IMR-90 (cell line): ENCODE measurements around the gene GABPB1. TPM values are rescaled to one million over a fixed set of nuclear protein-coding genes. Genes with fewer than 3 reads are reported as not detected.

ENCODE experiments used
- ATAC-seq: fragments of 200-7000 bp; cut with Tn5 transposase; 2 replicates; pipeline ENCODE4 v1.9.1; 2020; ENCODE audit warnings: low read depth, mild to moderate bottlenecking, moderate library complexity
- BruUV-seq: library from RNA; stranded (reverse); fragments of 400-500 nt; replicated peaks from 2 replicates; lab custom pipeline; 2021; lab: Mats Ljungman, UMichigan
- CTCF ChIA-PET: fragments of 300-600 bp; formaldehyde crosslinking; extraction: SDS; loops from one replicate; lab custom pipeline; 2021; ENCODE audit warnings: antibody characterized with exemption; lab: Yijun Ruan, JAX
- POLR2A ChIA-PET: fragments of 300-600 bp; sonication (Branson Sonifier 250); formaldehyde crosslinking; loops from one replicate; lab custom pipeline; 2022; ENCODE audit warnings: antibody characterized with exemption; ENCODE audit not compliant: unreplicated experiment; lab: Charles Lee
- DNase-seq: peaks from one replicate; pipeline ENCODE4 v3.0.0; 2013
- H2AFZ ChIP-seq: replicated peaks from 2 replicates; pipeline ENCODE3; 2013; ENCODE audit warnings: low read length, mild to moderate bottlenecking; ENCODE audit not compliant: poor library complexity
- H2AK5ac ChIP-seq: 2 replicates; pipeline ENCODE4 v1.6.1; 2013; ENCODE audit warnings: low read depth, low read length, inconsistent platforms
- H2AK9ac ChIP-seq: replicated peaks from 2 replicates; pipeline ENCODE3; 2013; ENCODE audit warnings: mild to moderate bottlenecking, low read depth, low read length, moderate library complexity; ENCODE audit not compliant: poor library complexity
- H2BK120ac ChIP-seq: 2 replicates; pipeline ENCODE4 v1.6.1; 2013; ENCODE audit warnings: low read depth, low read length, inconsistent platforms
- H2BK15ac ChIP-seq: 3 replicates; pipeline ENCODE4 v1.6.1; 2013; ENCODE audit warnings: low read depth, low read length, inconsistent platforms
- H2BK20ac ChIP-seq: 2 replicates; pipeline ENCODE4 v1.6.1; 2013; ENCODE audit warnings: low read depth, mild to moderate bottlenecking, inconsistent platforms, low read length, moderate library complexity
- H2BK5ac ChIP-seq: 2 replicates; pipeline ENCODE4 v1.6.1; 2013; ENCODE audit warnings: mild to moderate bottlenecking, low read depth, low read length, inconsistent platforms; ENCODE audit not compliant: poor library complexity, severe bottlenecking
- H3K14ac ChIP-seq: replicated peaks from 2 replicates; pipeline ENCODE4 v1.6.1; 2013; ENCODE audit warnings: low read depth, low read length, inconsistent platforms
- H3K18ac ChIP-seq: 2 replicates; pipeline ENCODE4 v1.6.1; 2013; ENCODE audit warnings: low read depth, low read length, control low read depth
- H3K23ac ChIP-seq: 2 replicates; pipeline ENCODE4 v1.6.1; 2013; ENCODE audit warnings: low read depth, low read length, inconsistent platforms
- H3K27ac ChIP-seq: 2 replicates; pipeline ENCODE4 v1.5.1; 2013; ENCODE audit warnings: mild to moderate bottlenecking, control low read depth, low read length; ENCODE audit not compliant: insufficient read depth
- H3K27me3 ChIP-seq: 2 replicates; pipeline ENCODE4 v1.6.1; 2013; ENCODE audit warnings: low read length; ENCODE audit not compliant: control insufficient read depth, insufficient read depth
- H3K36me3 ChIP-seq: 2 replicates; pipeline ENCODE4 v1.6.1; 2013; ENCODE audit warnings: low read length, mixed read lengths; ENCODE audit not compliant: control insufficient read depth, insufficient read depth
- H3K4ac ChIP-seq: 2 replicates; pipeline ENCODE4 v1.6.1; 2013; ENCODE audit warnings: low read depth, low read length, inconsistent platforms
- H3K4me1 ChIP-seq: 2 replicates; pipeline ENCODE4 v1.6.1; 2013; ENCODE audit warnings: low read length, mixed read lengths; ENCODE audit not compliant: control insufficient read depth, insufficient read depth
- H3K4me2 ChIP-seq: 2 replicates; pipeline ENCODE4 v1.6.1; 2013; ENCODE audit warnings: low read depth, mild to moderate bottlenecking, control low read depth, low read length, moderate library complexity
- H3K4me3 ChIP-seq: 2 replicates; pipeline ENCODE4 v1.5.1; 2013; ENCODE audit warnings: low read depth, mild to moderate bottlenecking, control low read depth, low read length, moderate library complexity; ENCODE audit not compliant: insufficient read depth
- H3K56ac ChIP-seq: 2 replicates; pipeline ENCODE4 v1.6.1; 2013; ENCODE audit warnings: low read length, inconsistent platforms; ENCODE audit not compliant: insufficient read depth; ENCODE audit errors: extremely low read depth
- H3K79me1 ChIP-seq, 2 experiments: 2 replicates each; pipeline ENCODE4 v1.6.1; 2013; ENCODE audit warnings: low read length in 2 of 2, inconsistent platforms in 1 of 2, low read depth in 1 of 2
- H3K9ac ChIP-seq: 2 replicates; pipeline ENCODE4 v1.6.1; 2013; ENCODE audit warnings: low read depth, low read length, control low read depth
- H3K9me1 ChIP-seq: 2 replicates; pipeline ENCODE4 v1.6.1; 2013; ENCODE audit warnings: low read length, inconsistent platforms; ENCODE audit not compliant: insufficient read depth
- H3K9me3 ChIP-seq: 2 replicates; pipeline ENCODE4 v1.6.1; 2013; ENCODE audit warnings: low read length; ENCODE audit not compliant: control insufficient read depth, insufficient read depth
- H4K20me1 ChIP-seq: 2 replicates; pipeline ENCODE4 v1.6.1; 2013; ENCODE audit warnings: low read length, inconsistent platforms; ENCODE audit not compliant: insufficient read depth
- H4K5ac ChIP-seq: 2 replicates; pipeline ENCODE4 v1.6.1; 2013; ENCODE audit warnings: mild to moderate bottlenecking, low read depth, low read length, control low read depth
- H4K8ac ChIP-seq, 2 experiments: 2 replicates each; pipeline ENCODE4 v1.6.1; 2013; ENCODE audit warnings: low read depth in 2 of 2, low read length in 2 of 2, control low read depth in 1 of 2, inconsistent platforms in 1 of 2
- H4K91ac ChIP-seq: 2 replicates; pipeline ENCODE4 v1.6.1; 2013; ENCODE audit warnings: low read depth, low read length, inconsistent platforms; ENCODE audit not compliant: insufficient read depth
- CEBPB ChIP-seq: IDR thresholded peaks from 2 replicates; pipeline ENCODE4 v1.6.1; 2012; ENCODE audit warnings: low read depth, low read length, improper control_type of control experiment
- CHD1 ChIP-seq: IDR thresholded peaks from 2 replicates; pipeline ENCODE4 v1.6.1; 2012; ENCODE audit warnings: low read depth, low read length, improper control_type of control experiment
- CTCF ChIP-seq: conservative IDR thresholded peaks from 2 replicates; pipeline ENCODE4 v1.5.1; 2012; ENCODE audit warnings: mild to moderate bottlenecking, low read depth, low read length, improper control_type of control experiment
- ELK1 ChIP-seq: fragments of 150-350 bp; IDR thresholded peaks from 2 replicates; pipeline ENCODE4 v1.6.1; 2016; ENCODE audit warnings: low read depth, mild to moderate bottlenecking, low read length, moderate library complexity, borderline replicate concordance
- FOS ChIP-seq: fragments of 150-350 bp; IDR thresholded peaks from 2 replicates; pipeline ENCODE4 v1.6.1; 2016; ENCODE audit warnings: low read depth, low read length
- MAFK ChIP-seq: IDR thresholded peaks from 2 replicates; pipeline ENCODE4 v1.6.1; 2012; ENCODE audit warnings: low read depth, low read length, improper control_type of control experiment
- MAZ ChIP-seq: IDR thresholded peaks from 2 replicates; pipeline ENCODE4 v1.6.1; 2012; ENCODE audit warnings: low read depth, mild to moderate bottlenecking, low read length, improper control_type of control experiment, moderate library complexity, borderline replicate concordance
- MXI1 ChIP-seq: IDR thresholded peaks from 2 replicates; pipeline ENCODE4 v1.6.1; 2012; ENCODE audit warnings: low read depth, mild to moderate bottlenecking, low read length, moderate library complexity, borderline replicate concordance
- NFE2L2 ChIP-seq: fragments of 150-350 bp; IDR thresholded peaks from 2 replicates; pipeline ENCODE4 v1.6.1; 2016; ENCODE audit warnings: low read depth, mild to moderate bottlenecking, low read length
- POLR2A ChIP-seq: IDR thresholded peaks from 2 replicates; pipeline ENCODE4 v1.6.1; 2012; ENCODE audit warnings: mild to moderate bottlenecking, low read depth, low read length
- RCOR1 ChIP-seq: IDR thresholded peaks from 2 replicates; pipeline ENCODE4 v1.6.1; 2012; ENCODE audit warnings: mild to moderate bottlenecking, low read length, improper control_type of control experiment; ENCODE audit not compliant: insufficient replicate concordance
- SMC3 ChIP-seq: fragments of 150-350 bp; IDR thresholded peaks from 2 replicates; pipeline ENCODE4 v1.6.1; 2016; ENCODE audit warnings: low read depth, mild to moderate bottlenecking, antibody characterized with exemption, low read length, moderate library complexity
- USF2 ChIP-seq: fragments of 150-350 bp; IDR thresholded peaks from 2 replicates; pipeline ENCODE4 v1.6.1; 2017; ENCODE audit warnings: mild to moderate bottlenecking, antibody characterized with exemption, low read length, low read depth
- WGBS, 2 experiments: methylation state at CpG; one replicate each; pipeline versions ENCODE4 v1.1.5 to v1.1.7; 2013; ENCODE audit warnings: missing lambda C conversion rate in 2 of 2; ENCODE audit not compliant: insufficient read length in 1 of 2; ENCODE audit errors: extremely low coverage in 2 of 2; 5-methylcytosine and 5-hydroxymethylcytosine counted together
- dilution Hi-C: fragments of 300-500 bp; cut with HindIII; formaldehyde crosslinking; loops from one replicate; pipeline ENCODE4 v1.14.3; 2018; ENCODE audit warnings: low sequenced_read_pairs; ENCODE audit not compliant: unreplicated experiment
- in situ Hi-C: fragments of 300-500 bp; cut with MboI; formaldehyde crosslinking; loops from 3 replicates; pipeline ENCODE4 v1.14.3; 2019; ENCODE audit warnings: low sequenced_read_pairs, inconsistent platforms, mixed read lengths
- intact Hi-C: fragments of 100-400 bp; cut with micrococcal nuclease; formaldehyde crosslinking; loops from 2 replicates; pipeline ENCODE4 v1.10.0; 2022
- polyA plus RNA-seq, 3 experiments: library from polyadenylated mRNA; depleted of rRNA; stranded (reverse); fragments of >200 nt; gene quantifications; 2 replicates each; pipeline ENCODE4 v1.2.3, GENCODE V29; 2012; ENCODE audit warnings: low replicate concordance in 1 of 3
- total RNA-seq: library from RNA; depleted of rRNA; stranded (reverse); fragments of >200 nt; gene quantifications from 2 replicates; pipeline ENCODE4 v1.2.3, GENCODE V29; 2012

Gene GABPB1
- total and polyA plus RNA-seq, 2 of the 4 experiments (the other 2 are of a cell fraction): 26.3 to 89.3 TPM

- Histone ChIP-seq H4K8ac (no peak overlapping the region), H2AK9ac (no peak overlapping the region), H3K4me3 (no peak overlapping the region), H3K23ac (no peak overlapping the region), H2AK5ac (no peak overlapping the region), H3K27ac (no peak overlapping the region), H4K5ac (no peak overlapping the region), H3K18ac (no peak overlapping the region), H3K27me3 (no peaks in the 10 kb centered on the region), H2BK5ac (no peak overlapping the region), H4K20me1 (no peaks in the 10 kb centered on the region; the same call in 1 of the 2 replicates), H2AFZ (no peak overlapping the region), H3K14ac (no peak overlapping the region), H3K4me2 (no peak overlapping the region), H2BK15ac (no peak overlapping the region), H2BK120ac (no peak overlapping the region), H4K91ac (no peak overlapping the region), H3K9me1 (peaks cover 6% of the 10 kb centered on the region; the same call in 1 of the 2 replicates), H2BK20ac (no peak overlapping the region), H3K36me3 (peaks cover 3% of the 10 kb centered on the region; the same call in 1 of the 2 replicates), H3K79me1 (peaks cover 22 to 57% of the 10 kb centered on the region in 2 experiments), H3K4me1 (no peaks in the 10 kb centered on the region), H3K9ac (no peak overlapping the region), H3K56ac (no peak overlapping the region), H3K9me3 (no peaks in the 10 kb centered on the region), H3K4ac (no peak overlapping the region)
- no TSS peak for BruUV-seq
- WGBS, 2 experiments: no CpG with 5 or more reads among the region's 4 CpGs
- ATAC-seq: no peak
- no peak for DNase-seq
- TF ChIP-seq USF2 (no peak), MAZ (no peak), CEBPB (no peak), ELK1 (no peak), MAFK (no peak), SMC3 (no peak), CHD1 (no peak), RCOR1 (no peak), FOS (no peak), CTCF (no peak), NFE2L2 (no peak), POLR2A (no peak), MXI1 (no peak)
- ChIA-PET CTCF (no interaction called here), POLR2A (no interaction called here)
- dilution Hi-C loops: no loop called here
- intact Hi-C loops: no loop called here
- in situ Hi-C loops: no loop called here
These were observed 19.7 kb downstream of the GABPB1 start for GRCh38 chr15:50335251-50335650.
